DOHH2 (cell line): ENCODE data around the gene HIVEP3.

Experiments
- H3F3A ChIP-seq: fragments of 200-600 bp; sonication (generic), shearing (Covaris generic); 2 replicates; pipeline ENCODE4 v1.6.0; 2016; ENCODE audit warnings: antibody characterized with exemption, mild to moderate bottlenecking; ENCODE audit not compliant: control insufficient read depth, insufficient read depth
- H3K27ac ChIP-seq: fragments of 200-600 bp; sonication (generic); 2 replicates; pipeline ENCODE4 v1.5.1; 2014; ENCODE audit warnings: low read depth, mild to moderate bottlenecking, low read length, moderate library complexity
- H3K27me3 ChIP-seq: fragments of 200-600 bp; sonication (generic); 2 replicates; pipeline ENCODE4 v1.6.1; 2014; ENCODE audit warnings: mild to moderate bottlenecking, low read length, mixed read lengths; ENCODE audit not compliant: control insufficient read depth
- H3K36me3 ChIP-seq: fragments of 200-600 bp; sonication (generic); 2 replicates; pipeline ENCODE4 v1.6.1; 2014; ENCODE audit warnings: mild to moderate bottlenecking, low read length, moderate library complexity, mixed read lengths; ENCODE audit not compliant: control insufficient read depth
- H3K4me1 ChIP-seq: fragments of 200-600 bp; sonication (generic); 2 replicates; pipeline ENCODE4 v1.6.1; 2014; ENCODE audit warnings: mild to moderate bottlenecking, low read length, mixed read lengths; ENCODE audit not compliant: control insufficient read depth
- H3K4me2 ChIP-seq: fragments of 200-600 bp; sonication (generic); 2 replicates; pipeline ENCODE4 v1.6.0; 2014; ENCODE audit warnings: mild to moderate bottlenecking, low read length, moderate library complexity
- H3K4me3 ChIP-seq: fragments of 200-600 bp; sonication (generic); 2 replicates; pipeline ENCODE4 v1.5.1; 2014; ENCODE audit warnings: mild to moderate bottlenecking, low read length, mixed read lengths
- H3K79me2 ChIP-seq: fragments of 200-600 bp; sonication (generic); 2 replicates; pipeline ENCODE4 v1.6.1; 2014; ENCODE audit warnings: mild to moderate bottlenecking, low read length, mixed read lengths; ENCODE audit not compliant: control insufficient read depth
- H3K9me2 ChIP-seq: fragments of 200-600 bp; sonication (generic); replicated peaks from 2 replicates; pipeline ENCODE4 v1.6.1; 2014; ENCODE audit warnings: mild to moderate bottlenecking, low read length, mixed read lengths; ENCODE audit not compliant: control insufficient read depth
- H3K9me3 ChIP-seq: fragments of 200-600 bp; sonication (generic); 2 replicates; pipeline ENCODE4 v1.6.1; 2014; ENCODE audit warnings: antibody characterized with exemption, low read length, mixed read lengths; ENCODE audit not compliant: control insufficient read depth, insufficient read depth
- H4K20me1 ChIP-seq: fragments of 200-600 bp; sonication (generic); 2 replicates; pipeline ENCODE4 v1.6.0; 2014; ENCODE audit warnings: low read depth, mild to moderate bottlenecking, antibody characterized with exemption, low read length, moderate library complexity; ENCODE audit not compliant: control insufficient read depth, insufficient read depth
- CTCF ChIP-seq: fragments of 200-600 bp; sonication (generic); IDR thresholded peaks from one replicate; pipeline ENCODE4 v1.5.1; 2014; ENCODE audit warnings: antibody characterized with exemption, mild to moderate bottlenecking, low read depth, low read length; ENCODE audit not compliant: poor library complexity, severe bottlenecking
- EZH2phosphoT487 ChIP-seq: fragments of 200-600 bp; sonication (generic); IDR thresholded peaks from 2 replicates; pipeline ENCODE4 v1.6.1; 2017; ENCODE audit warnings: borderline replicate concordance, mild to moderate bottlenecking, antibody characterized with exemption, low read length, moderate library complexity, mixed read lengths

HIVEP3 gene

GRCh38 chr1:41915786-41916571 lies 2.7 kb downstream of the HIVEP3 start:
- Histone ChIP-seq H3K27me3 (no peaks in the 10 kb centered on the region), H3K79me2 (no peaks in the 10 kb centered on the region), H3F3A (no peaks in the 10 kb centered on the region), H3K27ac (no peak overlapping the region), H3K9me3 (no peaks in the 10 kb centered on the region), H3K4me1 (no peaks in the 10 kb centered on the region), H3K4me3 (no peak overlapping the region), H3K36me3 (no peaks in the 10 kb centered on the region), H4K20me1 (no peaks in the 10 kb centered on the region), H3K4me2 (no peak overlapping the region), H3K9me2 (no peaks in the 10 kb centered on the region)
- no peak for TF ChIP-seq EZH2phosphoT487
- TF ChIP-seq CTCF: no peak

- Histone ChIP-seq H3K4me1 (no peaks in the 10 kb centered on the region), H3K4me2 (no peak overlapping the region), H4K20me1 (no peaks in the 10 kb centered on the region), H3K36me3 (no peaks in the 10 kb centered on the region), H3K27ac (no peak overlapping the region), H3F3A (no peaks in the 10 kb centered on the region), H3K9me3 (no peaks in the 10 kb centered on the region), H3K4me3 (no peak overlapping the region), H3K9me2 (no peaks in the 10 kb centered on the region), H3K79me2 (no peaks in the 10 kb centered on the region), H3K27me3 (no peaks in the 10 kb centered on the region)
- TF ChIP-seq EZH2phosphoT487 (no peak), CTCF (no peak)
These were observed 4.2 kb downstream of the HIVEP3 start for GRCh38 chr1:41914516-41914915.

GRCh38 chr1:41913014-41913413 lies 5.7 kb downstream of the HIVEP3 start:
- Histone ChIP-seq H3K79me2 (no peaks in the 10 kb centered on the region), H3K9me3 (no peaks in the 10 kb centered on the region), H3K27me3 (no peaks in the 10 kb centered on the region), H3K4me3 (no peak overlapping the region), H3K4me2 (no peak overlapping the region), H3F3A (no peaks in the 10 kb centered on the region), H3K27ac (no peak overlapping the region), H3K9me2 (no peaks in the 10 kb centered on the region), H4K20me1 (no peaks in the 10 kb centered on the region), H3K36me3 (no peaks in the 10 kb centered on the region), H3K4me1 (no peaks in the 10 kb centered on the region)
- no peak for TF ChIP-seq EZH2phosphoT487
- TF ChIP-seq CTCF: no peak
